Transverse colon (tissue), 4 donors: Measurements from ENCODE around the gene GRPEL1. TPM values are rescaled to one million over a fixed set of nuclear protein-coding genes. Genes with fewer than 3 reads are reported as not detected.

Source experiments
- DNase-seq: peaks from one replicate; pipeline ENCODE4 v3.0.0-alpha.2; 2019
- H3K27ac ChIP-seq, 4 donors: fragments of 200-600 bp; sonication (generic); 2 replicates each; pipeline ENCODE4 v1.5.1; 2016 to 2018; ENCODE audit warnings: inconsistent platforms in 4 of 4
- H3K27me3 ChIP-seq: fragments of 200-600 bp; sonication (generic); 2 replicates; pipeline ENCODE4 v1.5.1; 2017; ENCODE audit warnings: inconsistent platforms
- H3K36me3 ChIP-seq, 4 donors: fragments of 200-600 bp; sonication (generic); 2 replicates each; pipeline ENCODE4 v1.5.1; 2017 to 2019; ENCODE audit warnings: inconsistent platforms in 4 of 4
- H3K4me1 ChIP-seq, 4 donors: fragments of 200-600 bp; sonication (generic); 2 replicates each; pipeline ENCODE4 v1.5.1; 2017 to 2020; ENCODE audit warnings: inconsistent platforms in 4 of 4
- H3K4me3 ChIP-seq, 4 donors: fragments of 200-600 bp; sonication (generic); 1 replicate in 1 of 4; 2 replicates in 3 of 4; pipeline versions ENCODE4 v1.5.1 to v1.6.1; 2017 to 2019; ENCODE audit warnings: inconsistent platforms in 4 of 4
- H3K9me3 ChIP-seq, 2 donors: fragments of 200-600 bp; sonication (generic); 2 replicates each; pipeline ENCODE4 v1.5.1; 2017 to 2019; ENCODE audit warnings: inconsistent platforms in 2 of 2
- CTCF ChIP-seq, 5 experiments: fragments of 200-600 bp in 3 of 5; fragments of 450-650 bp in 2 of 5; sonication (generic) in 3 of 5; IDR thresholded peaks; 1 replicate in 2 of 5; 2 replicates in 3 of 5; pipeline ENCODE4 v1.5.1; 2016 to 2017; ENCODE audit warnings: antibody characterized with exemption in 5 of 5, inconsistent platforms in 3 of 5, mild to moderate bottlenecking in 2 of 5, moderate library complexity in 1 of 5
- EP300 ChIP-seq: sonication (generic); formaldehyde crosslinking; IDR thresholded peaks from one replicate; pipeline ENCODE4 v1.6.1; 2017; ENCODE audit warnings: antibody characterized with exemption, low read depth
- POLR2A ChIP-seq: fragments of 450-650 bp; IDR thresholded peaks from one replicate; pipeline ENCODE4 v1.6.1; 2016; ENCODE audit warnings: antibody characterized with exemption, mild to moderate bottlenecking, moderate library complexity
- POLR2AphosphoS5 ChIP-seq, 3 donors: sonication (generic); formaldehyde crosslinking; IDR thresholded peaks; one replicate each; pipeline ENCODE4 v1.6.1; 2016; ENCODE audit warnings: antibody characterized with exemption in 3 of 3
- WGBS, 2 donors: methylation state at CpG; one replicate each; pipeline ENCODE4 v1.1.5; 2018; ENCODE audit warnings: low coverage in 1 of 2; 5-methylcytosine and 5-hydroxymethylcytosine counted together
- in situ Hi-C, 4 donors: fragments of 200-750 bp; cut with MboI; loops; one replicate each; pipeline versions ENCODE4 v1.15.0 to v1.15.1; 2017; ENCODE audit warnings: low sequenced_read_pairs in 3 of 4, low pct_ligation_motif_present in 1 of 4, low pct_unique_long_range_greater_than_20kb in 1 of 4
- intact Hi-C: fragments of 100-400 bp; cut with DNase I; formaldehyde crosslinking; loops from one replicate; pipeline ENCODE4 v1.15.1; 2023; ENCODE audit warnings: low total_unique reads
- total RNA-seq, 4 donors: library from RNA; depleted of rRNA; stranded (reverse); fragments of >200 nt; gene quantifications; one replicate each; pipeline ENCODE4 v1.1.0, GENCODE V29; 2016

GRPEL1 gene
- total RNA-seq, 4 donors from 2014 or later, result 1.1 to 22.0 (median 12.5) TPM

GRCh38 chr4:7049739-7050138 lies 18.1 kb downstream of the GRPEL1 start:
- WGBS, 2 donors, result 91% methylated on average over 11 of the region's 11 CpGs; no CpG with 5 or more reads in 1 of the 2 donors
- intact Hi-C loops, result no loop called here

GRCh38 chr4:7049295-7049694 lies 18.6 kb downstream of the GRPEL1 start:
- in situ Hi-C loops, result no loop called here
- intact Hi-C loops, result no loop called here
- no peak overlapping the region for H3K4me3 ChIP-seq
- H3K4me1 ChIP-seq, result peaks cover 17 to 39% (median 27%) of the 10 kb centered on the region in 4 donors
- peaks cover 0 to 3% (median 2%) of the 10 kb centered on the region in 4 donors for H3K36me3 ChIP-seq
- TF ChIP-seq POLR2AphosphoS5 (IDR thresholded peaks at IDR 0.05) (no peak), POLR2A (no peak), EP300 (no peak), CTCF (IDR thresholded peaks at IDR 0.05) (no peak)
- H3K27me3 ChIP-seq, result no peaks in the 10 kb centered on the region
- H3K9me3 ChIP-seq, result no peaks in the 10 kb centered on the region
- no peak for DNase-seq
- no peak overlapping the region for H3K27ac ChIP-seq
- 94% methylated on average over 4 of the region's 4 CpGs; no CpG with 5 or more reads in 1 of the 2 donors for WGBS, 2 donors

More at GRCh38 chr4:7049739-7050138, 18.1 kb downstream of the GRPEL1 start:
- Histone ChIP-seq H3K4me3 (no peak overlapping the region), H3K27me3 (no peaks in the 10 kb centered on the region), H3K27ac (no peak overlapping the region), H3K36me3 (peaks cover 0 to 8% (median 4%) of the 10 kb centered on the region in 4 donors), H3K9me3 (no peaks in the 10 kb centered on the region), H3K4me1 (peaks cover 14 to 34% (median 24%) of the 10 kb centered on the region in 4 donors)
- no peak for TF ChIP-seq POLR2AphosphoS5 (IDR thresholded peaks at IDR 0.05)
- in situ Hi-C loops, result loop anchor here in 2 of 4 donors (25.0 kb wide), 3 partner anchors 162 to 337 kb away; partner anchors contain the start of genes BLOC1S4 (in 1 of the 2) and MRFAP1L1 (in 1 of the 2)
- no peak for DNase-seq

- Histone ChIP-seq H3K27me3 (no peaks in the 10 kb centered on the region), H3K27ac (no peak overlapping the region), H3K4me3 (no peak overlapping the region), H3K4me1 (peaks cover 17 to 39% (median 29%) of the 10 kb centered on the region in 4 donors), H3K36me3 (no peaks in the 10 kb centered on the region), H3K9me3 (no peaks in the 10 kb centered on the region)
- WGBS, 2 donors, result 94% methylated on average over 12 of the region's 12 CpGs; no CpG with 5 or more reads in 1 of the 2 donors
- intact Hi-C loops, result no loop called here
- no peak for DNase-seq
- in situ Hi-C loops, result no loop called here
- TF ChIP-seq POLR2AphosphoS5 (IDR thresholded peaks at IDR 0.05) (no peak), CTCF (IDR thresholded peaks at IDR 0.05) (no peak), POLR2A (no peak), EP300 (no peak)
Observed at GRCh38 chr4:7048642-7049041, 19.2 kb downstream of the GRPEL1 start.

GRCh38 chr4:7046971-7047370 lies 20.9 kb downstream of the GRPEL1 start:
- Histone ChIP-seq H3K27me3 (no peaks in the 10 kb centered on the region), H3K36me3 (no peaks in the 10 kb centered on the region), H3K4me3 (no peak overlapping the region), H3K4me1 (peaks cover 15 to 35% (median 26%) of the 10 kb centered on the region in 4 donors), H3K27ac (no peak overlapping the region), H3K9me3 (no peaks in the 10 kb centered on the region)
- no peak for DNase-seq
- in situ Hi-C loops (no loop called here), intact Hi-C loops (no loop called here)
- TF ChIP-seq EP300 (no peak), POLR2A (no peak), CTCF (IDR thresholded peaks at IDR 0.05) (no peak), POLR2AphosphoS5 (IDR thresholded peaks at IDR 0.05) (no peak)
- WGBS, 2 donors, result 92 to 93% methylated on average over 5 to 9 of the region's 9 CpGs
